GM19023 (cell line): Measurements from ENCODE around the gene AAR2.

Source experiments
- ATAC-seq: cut with Tn5 transposase; IDR thresholded peaks from one replicate; pipeline ENCODE4 v1.9.1; 2021; ENCODE audit warnings: mild to moderate bottlenecking, moderate library complexity; ENCODE audit not compliant: unreplicated experiment

The AAR2 gene

GRCh38 chr20:36235892-36236785 is at the start of gene AAR2:
AAR2 (plus strand) TSS chr20:36236478; CDS start chr20:36239869, 3,391 bp downstream.
- no peak for ATAC-seq

DNA sequence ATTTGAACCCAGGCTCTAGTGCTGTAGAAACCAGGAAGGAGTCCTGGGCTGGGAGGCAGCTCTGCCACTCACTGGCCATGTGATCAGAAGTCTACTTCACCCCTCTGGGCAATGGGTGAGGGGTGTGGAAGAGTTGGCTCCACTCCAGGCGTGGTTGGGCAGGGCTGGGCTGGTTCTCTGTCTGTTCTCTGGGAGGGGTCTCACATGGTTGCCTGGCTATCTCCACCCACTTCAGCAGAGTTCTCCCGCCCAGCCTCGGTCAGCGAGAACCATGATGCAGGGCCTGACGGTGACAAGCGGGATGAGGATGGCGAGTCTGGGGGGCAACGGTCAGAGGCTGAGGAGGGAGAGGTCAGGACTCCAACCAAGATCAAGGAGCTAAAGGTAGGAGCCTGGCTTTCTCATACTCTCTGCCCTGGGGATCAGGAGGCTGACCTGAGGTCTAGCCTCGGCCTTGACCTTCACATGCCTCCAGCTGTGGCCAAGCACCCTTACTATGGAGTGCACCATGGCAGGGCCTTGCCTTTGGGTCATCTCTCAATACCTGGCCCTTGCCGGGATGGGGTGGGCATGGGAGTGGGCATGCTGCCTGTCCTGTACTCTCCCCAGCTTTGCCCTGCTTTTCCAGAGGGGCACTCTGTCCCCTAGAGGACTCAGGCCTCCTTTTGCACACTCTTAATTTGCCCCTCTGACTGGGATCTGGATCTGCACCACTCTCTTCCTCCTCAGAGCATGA is 42.1 kb upstream of the AAR2 start:
- ATAC-seq, result no peak

GRCh38 chr20:36196676-36197075 is 39.6 kb upstream of the AAR2 start:
- ATAC-seq, result no peak

DNA sequence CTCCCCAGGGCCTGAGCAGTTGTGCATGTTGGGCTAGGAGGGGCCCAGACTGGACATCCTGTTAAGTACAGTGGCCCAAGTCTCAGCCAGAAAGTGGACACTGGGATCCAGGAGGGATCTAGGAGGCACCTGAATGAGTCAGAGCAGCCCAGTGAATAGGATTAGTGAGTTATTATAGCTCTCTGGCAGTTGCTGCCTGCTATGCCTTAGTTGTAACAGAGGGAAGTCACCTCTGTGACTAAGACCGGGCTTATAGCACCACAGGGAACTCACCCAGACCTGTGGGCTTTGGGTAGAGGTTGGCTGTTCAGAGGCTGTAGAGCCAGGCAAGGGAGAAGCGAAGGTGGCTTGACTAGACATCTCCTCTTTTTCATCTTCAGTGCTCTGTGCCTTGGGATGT is 39.0 kb upstream of the AAR2 start:
- no peak for ATAC-seq

- no peak for ATAC-seq
Observed at GRCh38 chr20:36199345-36200257, 36.7 kb upstream of the AAR2 start.

DNA sequence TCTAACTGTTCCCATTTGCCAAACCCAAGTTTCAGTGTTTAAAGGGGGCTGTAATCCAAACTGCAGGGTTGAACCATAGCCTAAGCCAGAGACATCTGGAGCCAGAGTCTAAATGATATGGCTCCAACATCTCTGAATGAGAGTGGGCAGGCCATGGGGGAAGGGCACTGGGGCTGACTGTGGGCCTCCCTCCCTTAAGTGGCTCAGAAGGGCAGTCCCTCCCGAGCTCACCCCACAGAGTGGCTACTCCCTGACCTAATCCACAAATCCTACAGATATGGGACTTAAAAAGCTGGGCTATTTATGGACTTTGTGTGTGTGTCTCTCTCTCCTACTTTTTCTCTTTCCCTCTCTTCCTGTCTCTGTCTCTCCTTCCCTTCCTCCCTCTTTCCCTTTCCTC is 35.8 kb upstream of the AAR2 start:
- ATAC-seq, result no peak

DNA sequence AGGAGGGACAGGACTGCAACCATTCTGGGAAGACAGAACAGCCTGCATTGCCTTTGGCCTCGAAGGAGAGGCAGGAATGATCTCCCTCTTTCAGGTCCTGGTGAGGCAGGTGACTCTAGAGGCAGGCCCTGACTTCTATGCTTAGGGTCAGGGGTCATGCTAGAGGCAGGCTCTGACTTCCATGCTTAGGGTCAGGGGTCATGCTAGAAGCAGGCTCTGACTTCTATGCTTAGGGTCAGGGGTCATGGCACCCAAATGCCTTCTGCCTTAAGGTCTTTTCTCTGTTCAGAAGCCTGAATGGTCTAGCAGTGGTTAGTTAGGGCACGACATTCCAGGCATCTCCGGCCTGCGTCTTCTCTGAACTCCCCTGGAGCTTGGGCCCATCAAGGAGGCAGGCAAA is 35.1 kb upstream of the AAR2 start:
- ATAC-seq, result no peak

GRCh38 chr20:36202891-36203338 is 33.4 kb upstream of the AAR2 start:
- ATAC-seq, result no peak

DNA sequence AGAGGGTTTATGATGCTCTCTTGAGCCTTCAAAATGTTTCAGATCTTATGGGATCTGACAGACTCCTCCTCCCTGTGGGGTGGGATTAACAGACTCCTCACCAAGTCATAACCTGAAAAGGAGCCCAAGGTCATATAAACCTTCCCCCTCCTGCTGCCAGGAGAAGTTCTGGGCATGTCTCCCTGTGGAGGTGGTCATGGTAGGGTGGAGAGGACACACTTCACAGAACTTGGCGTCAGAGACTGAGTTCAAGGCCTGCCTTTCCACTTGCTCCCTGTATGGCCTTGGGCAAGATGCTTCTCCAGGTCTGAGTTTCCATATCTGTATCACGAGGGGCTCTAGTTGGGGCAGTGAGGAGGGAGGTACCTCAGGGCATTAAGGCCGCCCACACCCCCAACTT is 32.4 kb upstream of the AAR2 start:
- ATAC-seq, result no peak

- no peak for ATAC-seq
Observed at GRCh38 chr20:36205026-36205425, 31.3 kb upstream of the AAR2 start.

- ATAC-seq, result no peak
Observed at GRCh38 chr20:36206068-36206467, 30.2 kb upstream of the AAR2 start.

DNA sequence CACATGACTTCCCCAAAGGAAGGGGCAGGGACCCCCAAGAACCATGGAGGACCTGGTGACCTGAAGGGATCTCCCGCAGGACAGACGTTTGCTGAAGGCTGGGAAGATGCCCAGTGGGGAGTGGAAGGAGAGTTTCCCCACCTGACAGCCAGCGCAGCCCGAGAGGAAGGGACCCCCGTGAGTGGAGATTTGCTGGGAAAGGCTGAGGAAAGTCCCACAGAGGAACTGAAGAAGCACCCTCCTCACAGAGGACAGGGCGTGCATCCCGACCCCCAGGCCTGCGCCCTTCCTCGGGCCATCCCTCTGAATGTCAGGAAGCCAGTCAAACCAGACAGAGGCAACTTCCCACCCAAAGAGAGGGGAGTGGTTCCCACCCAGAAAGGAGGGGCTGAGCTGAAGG is 29.6 kb upstream of the AAR2 start:
- ATAC-seq, result no peak

GRCh38 chr20:36207602-36208001 is 28.7 kb upstream of the AAR2 start:
- ATAC-seq, result no peak

DNA sequence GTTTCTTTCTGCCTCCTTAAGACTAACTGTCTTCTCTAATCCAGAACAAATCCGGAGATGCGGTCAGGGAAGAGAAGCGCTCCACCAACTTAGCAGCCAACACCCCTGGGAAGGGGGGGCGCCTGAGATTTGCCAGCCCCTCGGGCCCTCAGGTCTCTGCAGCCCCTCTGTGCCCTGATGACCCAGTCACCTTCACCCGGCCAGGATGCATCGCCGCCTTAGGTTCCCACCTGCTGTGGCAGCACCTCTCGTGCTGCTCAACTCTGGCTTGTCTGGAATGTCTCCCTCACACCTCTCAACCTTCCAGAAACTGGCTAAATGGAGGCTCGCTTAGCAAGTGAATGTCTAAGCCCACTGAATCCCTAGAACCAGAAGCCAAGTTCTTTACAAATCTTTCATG is 28.0 kb upstream of the AAR2 start:
- no peak for ATAC-seq

DNA sequence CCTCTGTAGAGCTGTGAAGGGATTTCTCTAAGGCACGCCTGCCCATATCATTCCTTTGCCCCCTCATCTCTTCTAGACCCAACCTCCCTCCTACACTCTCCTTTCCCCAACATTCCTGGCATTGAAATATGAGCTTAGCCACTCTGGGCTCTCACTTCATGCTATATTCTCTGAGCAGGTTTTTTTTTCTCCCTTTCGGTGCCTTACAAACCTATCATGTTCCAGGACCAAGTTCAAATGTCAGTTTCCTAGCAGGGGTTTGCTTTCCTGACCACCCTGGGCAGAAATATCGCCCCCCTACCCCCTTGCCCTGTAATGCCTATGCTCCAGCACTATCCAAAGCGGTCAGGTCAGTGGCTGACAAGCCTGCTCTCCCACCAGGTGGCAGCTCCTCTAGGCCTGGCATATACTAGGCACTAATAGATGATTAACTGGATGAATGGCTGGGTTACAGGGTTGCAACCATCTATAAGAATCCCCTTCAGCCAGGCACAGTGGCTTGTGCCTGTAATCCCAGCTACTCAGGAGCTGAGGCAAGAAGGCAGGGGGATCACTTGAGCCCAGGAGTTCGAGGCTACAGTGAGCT is 25.7 kb upstream of the AAR2 start:
- no peak for ATAC-seq

DNA sequence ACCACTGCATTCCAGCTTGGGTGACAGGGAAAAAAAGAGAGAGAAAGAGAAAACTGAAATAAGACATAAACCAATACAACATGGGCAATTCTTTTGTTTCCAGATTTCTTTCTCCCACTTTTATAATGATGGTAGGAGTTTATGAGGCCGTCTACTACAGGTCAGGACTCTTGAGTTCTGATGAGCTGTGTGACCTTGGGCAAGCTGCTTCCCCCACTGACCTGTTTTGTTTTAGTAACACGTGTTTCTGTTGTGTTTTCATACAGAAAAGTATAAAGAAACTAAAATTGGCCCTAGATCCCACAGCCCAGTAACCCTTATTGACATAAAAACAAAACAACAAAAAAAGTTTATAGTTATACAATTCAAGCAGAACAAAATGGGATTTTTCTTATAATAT is 22.9 kb upstream of the AAR2 start:
- ATAC-seq, result no peak

DNA sequence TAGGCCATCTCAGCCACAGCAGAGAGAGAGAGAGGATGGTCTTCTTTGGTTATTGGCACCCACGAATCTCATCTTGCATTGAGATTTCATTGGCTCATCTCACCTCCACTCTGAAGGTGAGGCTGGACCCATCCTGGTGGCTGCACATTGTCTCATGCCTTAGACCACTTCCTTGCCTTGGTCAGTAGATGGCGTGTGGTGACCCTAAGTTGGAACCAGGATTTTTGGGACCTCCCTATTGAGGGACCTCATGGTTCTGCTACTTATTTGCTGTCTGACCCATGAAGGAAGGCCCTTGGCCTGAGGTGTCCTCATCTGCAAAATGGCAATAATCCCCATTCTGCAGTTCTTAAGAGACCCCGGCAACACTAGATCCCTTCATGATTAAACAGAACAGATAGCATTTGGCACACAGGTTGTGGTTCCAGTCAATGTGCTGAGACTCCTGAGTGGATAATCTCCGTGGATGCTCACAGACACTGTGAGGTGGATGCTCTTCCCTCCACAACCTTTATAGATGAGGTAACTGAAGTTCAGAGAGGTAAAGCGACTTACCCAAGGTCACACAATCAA is 21.5 kb upstream of the AAR2 start:
- no peak for ATAC-seq

- no peak for ATAC-seq
Observed at GRCh38 chr20:36215778-36216177, 20.5 kb upstream of the AAR2 start.

- no peak for ATAC-seq
Observed at GRCh38 chr20:36216314-36217025, 19.8 kb upstream of the AAR2 start.

DNA sequence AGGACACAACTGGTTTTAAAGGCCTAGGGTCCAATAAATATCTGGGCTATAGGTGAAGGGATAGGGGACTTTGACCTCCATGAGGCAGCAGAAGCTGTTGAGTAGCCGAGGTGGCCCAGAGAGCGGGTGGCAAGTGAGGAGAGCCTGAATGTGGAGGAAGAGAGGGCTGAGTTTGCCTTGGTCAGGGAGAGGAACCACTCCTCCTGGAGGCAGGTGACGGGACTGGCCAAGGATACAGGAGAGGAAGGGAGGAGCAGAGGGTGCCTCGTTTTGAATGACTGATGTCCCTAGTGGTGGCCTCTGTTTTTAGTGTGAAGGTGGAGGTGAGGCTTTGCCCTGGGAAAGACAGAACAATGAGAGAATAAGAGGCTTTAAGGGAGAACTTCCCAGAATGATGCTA is 19.1 kb upstream of the AAR2 start:
- ATAC-seq, result no peak
